Tibial nerve (tissue), 3 donors: ENCODE data around the gene GPX4.

Source experiments
- CTCF ChIP-seq, 5 experiments: fragments of 200-600 bp in 3 of 5; fragments of 450-650 bp in 2 of 5; sonication (generic) in 3 of 5; IDR thresholded peaks; one replicate each; pipeline ENCODE4 v1.5.1; 2016 to 2019; ENCODE audit warnings: antibody characterized with exemption in 5 of 5, mild to moderate bottlenecking in 3 of 5, moderate library complexity in 2 of 5
- POLR2A ChIP-seq, 2 donors: fragments of 450-650 bp; IDR thresholded peaks; one replicate each; pipeline ENCODE4 v1.6.1; 2017; ENCODE audit warnings: antibody characterized with exemption in 2 of 2, mild to moderate bottlenecking in 2 of 2, moderate library complexity in 2 of 2

- TF ChIP-seq POLR2A (IDR thresholded peaks at IDR 0.05) (no peak), CTCF (IDR thresholded peaks at IDR 0.05) (no peak)
Observed at GRCh38 chr19:1073956-1074517, 29.8 kb upstream of the GPX4 start.
